GM12878 (cell line): ENCODE results near the gene CYP4A22. TPM values are rescaled to one million over a fixed set of nuclear protein-coding genes. Genes with fewer than 3 reads are reported as not detected.

Experiments
- ATAC-seq: fragments of 200-7000 bp; cut with Tn5 transposase; 3 replicates; pipeline ENCODE4 v1.9.1; 2020; ENCODE audit warnings: mild to moderate bottlenecking, moderate library complexity
- BruUV-seq: library from RNA; stranded (reverse); fragments of 400-500 nt; replicated peaks from 2 replicates; lab custom pipeline; 2021; lab: Mats Ljungman, UMichigan
- CTCF ChIA-PET: fragments of 300-600 bp; sonication (Branson Sonifier 250); formaldehyde crosslinking; extraction: SDS; loops from one replicate; lab custom pipeline; 2021; ENCODE audit warnings: inconsistent platforms; lab: Yijun Ruan, JAX
- POLR2A ChIA-PET: fragments of 350-600 bp; formaldehyde crosslinking; extraction: SDS; loops from one replicate; lab custom pipeline; 2021; ENCODE audit warnings: inconsistent platforms; lab: Charles Lee
- RAD21 ChIA-PET: fragments of 300-600 bp; sonication (Branson Sonifier 250); formaldehyde crosslinking; loops from one replicate; lab custom pipeline; 2023; ENCODE audit warnings: antibody characterized with exemption; ENCODE audit not compliant: unreplicated experiment; lab: Charles Lee
- SMC1A ChIA-PET: fragments of 300-600 bp; sonication (Branson Sonifier 250); formaldehyde crosslinking; loops from one replicate; lab custom pipeline; 2023; ENCODE audit not compliant: unreplicated experiment, uncharacterized antibody; lab: Charles Lee
- DNase-seq: peaks from one replicate; pipeline ENCODE4 v3.0.0-alpha.2; 2011; ENCODE audit warnings: low read depth, low spot score
- FAIRE-seq: peaks from 3 replicates; lab custom pipeline; 2011; peaks lifted over from hg19 to GRCh38; lab: Jason Lieb, UNC
- H2AFZ ChIP-seq: 2 replicates; pipeline ENCODE4 v1.6.0; 2011; ENCODE audit warnings: low read depth, low read length, control low read depth; ENCODE audit not compliant: control insufficient read depth
- H3K27ac ChIP-seq: 2 replicates; pipeline ENCODE4 v1.5.1; 2011; ENCODE audit warnings: control low read depth; ENCODE audit not compliant: control insufficient read depth, insufficient read depth
- H3K27me3 ChIP-seq, 2 experiments: replicated peaks in 1 of 2; 2 replicates each; pipeline versions ENCODE4 v1.6.0 to v1.6.1; 2011; ENCODE audit warnings: low read length in 1 of 2; ENCODE audit not compliant: control insufficient read depth in 2 of 2, insufficient read depth in 2 of 2
- H3K36me3 ChIP-seq, 2 experiments: 2 replicates each; pipeline ENCODE4 v1.5.1; 2011; ENCODE audit warnings: low read length in 1 of 2; ENCODE audit not compliant: control insufficient read depth in 2 of 2, insufficient read depth in 2 of 2
- H3K4me1 ChIP-seq: 2 replicates; pipeline ENCODE4 v1.6.1; 2011; ENCODE audit warnings: mild to moderate bottlenecking, low read length, moderate library complexity, mixed read lengths; ENCODE audit not compliant: control insufficient read depth, insufficient read depth
- H3K4me2 ChIP-seq: 2 replicates; pipeline ENCODE4 v1.6.0; 2011; ENCODE audit warnings: control low read depth; ENCODE audit not compliant: control insufficient read depth, insufficient read depth
- H3K4me3 ChIP-seq: fragments of 200-600 bp; sonication (generic); 2 replicates; pipeline ENCODE4 v1.5.1; 2016
- H3K79me2 ChIP-seq: 2 replicates; pipeline ENCODE4 v1.6.0; 2011; ENCODE audit warnings: low read length; ENCODE audit not compliant: control insufficient read depth, insufficient read depth
- H3K9ac ChIP-seq: 2 replicates; pipeline ENCODE4 v1.8.0; 2011; ENCODE audit warnings: low read length, control low read depth, mixed read lengths; ENCODE audit not compliant: control insufficient read depth, insufficient read depth
- H3K9me3 ChIP-seq: replicated peaks from 3 replicates; pipeline ENCODE4 v1.5.1; 2011; ENCODE audit warnings: mild to moderate bottlenecking, low read length; ENCODE audit not compliant: control insufficient read depth, insufficient read depth
- H4K20me1 ChIP-seq: 2 replicates; pipeline ENCODE4 v1.6.0; 2011; ENCODE audit not compliant: control insufficient read depth, insufficient read depth
- ETV6 ChIP-seq, 2 experiments: fragments of 450-650 bp in 1 of 2; IDR thresholded peaks in 1 of 2; conservative IDR thresholded peaks in 1 of 2; 2 replicates each; pipeline ENCODE4 v1.6.1; 2014; ENCODE audit warnings: antibody characterized with exemption in 1 of 2, borderline replicate concordance in 1 of 2, low read depth in 1 of 2, mild to moderate bottlenecking in 1 of 2, moderate library complexity in 1 of 2
- IRF3 ChIP-seq: fragments of 450-650 bp; IDR thresholded peaks from 2 replicates; pipeline ENCODE4 v1.6.1; 2014; ENCODE audit warnings: mild to moderate bottlenecking
- MYC ChIP-seq: IDR thresholded peaks from 2 replicates; pipeline ENCODE4 v1.6.1; 2011; ENCODE audit warnings: mild to moderate bottlenecking, low read length, moderate library complexity, inconsistent platforms; ENCODE audit not compliant: insufficient read depth, insufficient replicate concordance, insufficient read length, severe bottlenecking
- NR2C1 ChIP-seq: fragments of 450-650 bp; IDR thresholded peaks from 2 replicates; pipeline ENCODE4 v1.6.1; 2017; ENCODE audit warnings: antibody characterized with exemption, mild to moderate bottlenecking, moderate library complexity
- SMAD1 ChIP-seq: fragments of 450-650 bp; IDR thresholded peaks from 2 replicates; pipeline ENCODE4 v1.6.1; 2018; ENCODE audit warnings: mild to moderate bottlenecking, low read depth; ENCODE audit not compliant: partially characterized antibody
- SP1 ChIP-seq: IDR thresholded peaks from one replicate; pipeline ENCODE4 v1.6.1; 2011; ENCODE audit warnings: low read depth, low read length
- YBX1 ChIP-seq: fragments of 450-650 bp; IDR thresholded peaks from 2 replicates; pipeline ENCODE4 v1.6.1; 2016; ENCODE audit warnings: antibody characterized with exemption
- WGBS: methylation state at CpG from one replicate; pipeline ENCODE4 v1.1.6; 2016; ENCODE audit warnings: low lambda C conversion rate; ENCODE audit not compliant: insufficient replicate concordance, insufficient coverage; ENCODE audit errors: missing lambda C conversion rate; 5-methylcytosine and 5-hydroxymethylcytosine counted together
- in situ Hi-C: fragments of 300-500 bp; cut with MboI; formaldehyde crosslinking; loops from 9 replicates; pipeline ENCODE4 v1.14.3; 2018; ENCODE audit warnings: mixed read lengths
- intact Hi-C: fragments of 100-400 bp; cut with micrococcal nuclease; formaldehyde crosslinking; loops from one replicate; pipeline ENCODE4 v1.14.2; 2022; ENCODE audit not compliant: unreplicated experiment
- polyA plus RNA-seq, 11 experiments: library from polyadenylated mRNA; depleted of rRNA in 4 of 11; unstranded in 6 of 11; stranded (reverse) in 5 of 11; fragments of >200 nt; fragmentation: Nextera tagmentation in 4 of 11; fragmentation: Illumina TruSeq in 1 of 11; extraction: Ambion mirVana in 4 of 11; extraction: Trizol in 1 of 11; gene quantifications; 1 replicate in 1 of 11; 2 replicates in 10 of 11; pipeline versions ENCODE4 v1.2.1 to v1.2.3, GENCODE V29; 2011 to 2016; ENCODE audit warnings: inconsistent platforms in 2 of 11, missing spikeins in 2 of 11, low read depth in 1 of 11
- total RNA-seq, 4 experiments: library from RNA; depleted of rRNA in 3 of 4; stranded (reverse); fragments of >200 nt in 3 of 4; fragmentation: Illumina TruSeq in 1 of 4; extraction: Trizol in 1 of 4; gene quantifications; 2 replicates each; pipeline versions ENCODE4 v1.2.1 to v1.2.3, GENCODE V29; 2013 to 2021

Gene CYP4A22
- total and polyA plus RNA-seq, 10 of the 15 experiments (the other 5 are each of a cell fraction or from before 2014, with no cell fraction given): not detected

GRCh38 chr1:47179988-47180563, 42.8 kb downstream of the CYP4A22 start:
- intact Hi-C loops: loop anchor here (1.0 to 10.0 kb wide), 5 partner anchors 83 to 546 kb away; partner anchors contain the start of gene FOXD2
- H3K9ac ChIP-seq: no peak overlapping the region
- WGBS: 38% methylated on average over 3 of the region's 3 CpGs
- H3K4me2 ChIP-seq: 0 out of 2 replicates have a peak overlapping the region, but pooled peaks have one; percentile 72
- POLR2A ChIA-PET: no interaction called here
- H3K27ac ChIP-seq: no peak overlapping the region
- RAD21 ChIA-PET: interaction anchor here (0.8 to 2.3 kb wide), 6 partner anchors 10 to 495 kb away, joined by 3 to 19 read pairs (median 6); partner anchors contain the start of genes FOXD2 and PDZK1IP1
- TF ChIP-seq ETV6 (conservative IDR thresholded peaks at IDR 0.05 in 1 of 2, IDR thresholded peaks at IDR 0.05 in 1 of 2; ENCODE audit: borderline replicate concordance in 1 of 2, low read depth in 1 of 2) (no peak), NR2C1 (no peak), SP1 (no peak), SMAD1 (no peak), IRF3 (no peak), YBX1 (no peak), MYC (no peak)
- H4K20me1 ChIP-seq: no peaks in the 10 kb centered on the region
- H3K36me3 ChIP-seq: no peaks in the 10 kb centered on the region
- H3K27me3 ChIP-seq: no peaks in the 10 kb centered on the region
- DNase-seq (no peak), FAIRE-seq (no peak), ATAC-seq (no peak)
- in situ Hi-C loops: no loop called here
- BruUV-seq: no TSS peak
- no peaks in the 10 kb centered on the region for H3K9me3 ChIP-seq
- SMC1A ChIA-PET: interaction anchor here (1.4 to 2.7 kb wide), 2 partner anchors 11 to 83 kb away, joined by 5 to 20 read pairs; no protein-coding TSS in a partner anchor
- H2AFZ ChIP-seq: no peak overlapping the region
- peaks cover 3% of the 10 kb centered on the region; the same call in 1 of the 2 replicates for H3K4me1 ChIP-seq
- H3K79me2 ChIP-seq: no peaks in the 10 kb centered on the region
- no peak overlapping the region for H3K4me3 ChIP-seq
- CTCF ChIA-PET: interaction anchor here (0.8 to 6.1 kb wide), 11 partner anchors 12 to 1137 kb away, joined by 3 to 71 read pairs (median 5); partner anchors contain the start of genes FOXD2, PDZK1IP1 and STIL
